Lower leg skin (tissue), 4 donors: Measurements from ENCODE around the gene BAIAP2L2. TPM values are rescaled to one million over a fixed set of nuclear protein-coding genes. Genes with fewer than 3 reads are reported as not detected.

ENCODE experiments used
- DNase-seq, 2 donors: peaks; one replicate each; pipeline ENCODE4 v3.0.0-alpha.2; 2019; ENCODE audit warnings: low spot score in 2 of 2
- H3K4me3 ChIP-seq: fragments of 200-600 bp; sonication (generic); 2 replicates; pipeline ENCODE4 v1.5.1; 2017; ENCODE audit warnings: mild to moderate bottlenecking, low read depth; ENCODE audit not compliant: poor library complexity, severe bottlenecking
- POLR2A ChIP-seq, 2 donors: fragments of 450-650 bp; IDR thresholded peaks; one replicate each; pipeline ENCODE4 v1.6.1; 2016 to 2017; ENCODE audit warnings: antibody characterized with exemption in 2 of 2, mild to moderate bottlenecking in 1 of 2, moderate library complexity in 1 of 2
- WGBS, 2 donors: methylation state at CpG; one replicate each; pipeline ENCODE4 v1.1.5; 2018; 5-methylcytosine and 5-hydroxymethylcytosine counted together
- intact Hi-C: fragments of 100-400 bp; cut with DNase I; formaldehyde crosslinking; loops from one replicate; pipeline ENCODE4 v1.15.0; 2023; ENCODE audit warnings: low total_unique reads
- total RNA-seq, 4 donors: library from RNA; depleted of rRNA; stranded (reverse); fragments of >200 nt; gene quantifications; one replicate each; pipeline ENCODE4 v1.1.0, GENCODE V29; 2016
- TF ChIP-seq, protein P1 (sequence below), 3 donors: fragments of 450-650 bp; IDR thresholded peaks; one replicate each; pipeline ENCODE4 v1.5.1; 2016; ENCODE audit warnings: antibody characterized with exemption in 3 of 3, mild to moderate bottlenecking in 3 of 3, moderate library complexity in 2 of 3

The BAIAP2L2 gene
- total RNA-seq, 4 donors from 2014 or later, result 1.3 to 2.3 (median 2.1) TPM

DNA sequence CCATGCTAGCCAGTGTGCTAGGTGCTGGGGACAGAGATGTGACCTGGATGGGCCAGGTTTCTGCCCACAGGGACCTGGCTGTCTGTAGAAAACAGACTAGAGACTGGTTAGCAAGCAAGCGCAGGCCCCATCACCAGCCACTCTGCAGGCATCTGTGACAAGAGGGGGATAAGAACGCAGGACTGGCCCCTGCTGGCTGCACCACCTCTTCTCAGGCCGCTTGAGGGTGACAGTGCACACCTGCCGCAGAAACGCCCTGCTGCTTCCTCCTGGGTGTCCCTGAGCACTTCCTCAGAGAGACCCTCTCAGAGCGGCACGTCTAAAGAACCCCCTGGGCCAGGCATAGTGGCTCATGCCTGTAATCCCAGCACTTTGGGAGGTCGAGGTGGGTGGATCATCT is 59.2 kb downstream of the BAIAP2L2 start:
- no peak for DNase-seq
- intact Hi-C loops, result loop anchor here (10.0 kb wide), 1 partner anchor 304 kb away; no protein-coding TSS in a partner anchor
- H3K4me3 ChIP-seq, result no peak overlapping the region
- 74 to 81% methylated on average over 4 to 8 of the region's 8 CpGs for WGBS, 2 donors
- no peak for TF ChIP-seq POLR2A (IDR thresholded peaks at IDR 0.05)
- TF ChIP-seq, protein P1, sequence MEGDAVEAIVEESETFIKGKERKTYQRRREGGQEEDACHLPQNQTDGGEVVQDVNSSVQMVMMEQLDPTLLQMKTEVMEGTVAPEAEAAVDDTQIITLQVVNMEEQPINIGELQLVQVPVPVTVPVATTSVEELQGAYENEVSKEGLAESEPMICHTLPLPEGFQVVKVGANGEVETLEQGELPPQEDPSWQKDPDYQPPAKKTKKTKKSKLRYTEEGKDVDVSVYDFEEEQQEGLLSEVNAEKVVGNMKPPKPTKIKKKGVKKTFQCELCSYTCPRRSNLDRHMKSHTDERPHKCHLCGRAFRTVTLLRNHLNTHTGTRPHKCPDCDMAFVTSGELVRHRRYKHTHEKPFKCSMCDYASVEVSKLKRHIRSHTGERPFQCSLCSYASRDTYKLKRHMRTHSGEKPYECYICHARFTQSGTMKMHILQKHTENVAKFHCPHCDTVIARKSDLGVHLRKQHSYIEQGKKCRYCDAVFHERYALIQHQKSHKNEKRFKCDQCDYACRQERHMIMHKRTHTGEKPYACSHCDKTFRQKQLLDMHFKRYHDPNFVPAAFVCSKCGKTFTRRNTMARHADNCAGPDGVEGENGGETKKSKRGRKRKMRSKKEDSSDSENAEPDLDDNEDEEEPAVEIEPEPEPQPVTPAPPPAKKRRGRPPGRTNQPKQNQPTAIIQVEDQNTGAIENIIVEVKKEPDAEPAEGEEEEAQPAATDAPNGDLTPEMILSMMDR (IDR thresholded peaks at IDR 0.05), result no peak

DNA sequence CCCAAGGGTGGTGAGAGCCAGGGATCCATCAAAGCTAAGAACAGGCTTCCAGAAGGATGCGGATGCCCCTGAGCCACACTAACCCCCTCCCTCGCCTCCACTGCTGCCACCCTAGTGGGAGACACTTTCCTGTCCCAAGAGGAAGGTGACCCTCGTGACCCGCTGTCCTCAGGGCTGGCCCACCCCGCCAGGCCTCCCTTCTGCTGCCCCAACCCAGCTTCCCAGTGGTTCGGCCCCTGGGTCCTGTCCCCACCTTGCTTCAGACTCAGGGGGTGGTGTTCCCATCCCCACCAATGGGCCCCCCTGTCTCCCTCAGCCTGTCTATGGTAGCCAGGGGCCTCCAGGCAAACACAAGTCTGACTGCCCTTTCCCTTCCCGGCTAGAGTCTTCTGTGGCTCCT is 59.8 kb downstream of the BAIAP2L2 start:
- no peak overlapping the region for H3K4me3 ChIP-seq
- intact Hi-C loops, result loop anchor here (10.0 kb wide), 1 partner anchor 304 kb away; no protein-coding TSS in a partner anchor
- 80 to 86% methylated on average over 6 to 7 of the region's 7 CpGs for WGBS, 2 donors
- TF ChIP-seq, protein P1 (IDR thresholded peaks at IDR 0.05), result no peak
- TF ChIP-seq POLR2A (IDR thresholded peaks at IDR 0.05), result no peak
- no peak for DNase-seq

DNA sequence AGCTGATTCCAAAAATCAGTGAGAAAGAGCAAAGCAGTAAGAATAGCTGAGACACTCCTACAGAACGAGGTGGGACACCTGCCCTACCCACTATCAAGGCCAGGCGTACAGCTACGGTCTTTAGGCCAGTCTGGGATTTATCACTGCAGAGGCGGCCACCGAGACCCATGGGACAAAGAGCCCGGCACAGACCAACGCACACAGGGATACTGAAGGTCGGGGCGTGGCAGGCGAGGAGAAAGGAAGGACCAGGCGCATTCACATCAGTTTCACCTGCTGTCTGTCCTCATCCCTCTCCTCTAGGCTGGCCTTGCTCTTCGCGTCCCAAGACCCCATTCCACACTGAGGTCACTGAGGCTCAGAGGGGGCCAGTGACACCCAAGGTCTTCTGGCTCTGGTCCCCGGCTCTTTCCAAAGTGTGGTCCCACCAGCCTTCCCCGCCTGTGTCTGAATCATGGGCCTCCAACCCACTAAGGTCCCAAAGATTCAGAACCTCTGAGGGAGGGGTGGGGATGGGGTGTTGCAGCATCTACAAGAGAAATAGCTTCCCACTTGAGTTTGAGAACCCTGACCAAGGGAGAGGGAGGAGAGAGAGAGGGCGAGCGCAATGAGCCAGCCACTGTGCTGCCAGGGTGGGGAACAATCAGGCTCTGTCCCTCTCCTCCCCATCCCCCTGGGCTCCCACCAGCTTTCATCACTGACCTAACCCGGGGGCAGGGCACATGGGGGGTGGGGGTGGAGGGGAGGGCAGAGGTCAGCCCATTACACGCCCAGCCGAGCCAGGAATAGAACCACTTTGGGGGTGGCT is 60.5 kb downstream of the BAIAP2L2 start:
- H3K4me3 ChIP-seq, result no peak overlapping the region
- 75 to 77% methylated on average over 20 of the region's 20 CpGs for WGBS, 2 donors
- intact Hi-C loops, result loop anchor here (10.0 kb wide), 1 partner anchor 305 kb away; no protein-coding TSS in a partner anchor
- no peak for DNase-seq
- TF ChIP-seq, protein P1 (IDR thresholded peaks at IDR 0.05), result no peak
- no peak for TF ChIP-seq POLR2A (IDR thresholded peaks at IDR 0.05)

DNA sequence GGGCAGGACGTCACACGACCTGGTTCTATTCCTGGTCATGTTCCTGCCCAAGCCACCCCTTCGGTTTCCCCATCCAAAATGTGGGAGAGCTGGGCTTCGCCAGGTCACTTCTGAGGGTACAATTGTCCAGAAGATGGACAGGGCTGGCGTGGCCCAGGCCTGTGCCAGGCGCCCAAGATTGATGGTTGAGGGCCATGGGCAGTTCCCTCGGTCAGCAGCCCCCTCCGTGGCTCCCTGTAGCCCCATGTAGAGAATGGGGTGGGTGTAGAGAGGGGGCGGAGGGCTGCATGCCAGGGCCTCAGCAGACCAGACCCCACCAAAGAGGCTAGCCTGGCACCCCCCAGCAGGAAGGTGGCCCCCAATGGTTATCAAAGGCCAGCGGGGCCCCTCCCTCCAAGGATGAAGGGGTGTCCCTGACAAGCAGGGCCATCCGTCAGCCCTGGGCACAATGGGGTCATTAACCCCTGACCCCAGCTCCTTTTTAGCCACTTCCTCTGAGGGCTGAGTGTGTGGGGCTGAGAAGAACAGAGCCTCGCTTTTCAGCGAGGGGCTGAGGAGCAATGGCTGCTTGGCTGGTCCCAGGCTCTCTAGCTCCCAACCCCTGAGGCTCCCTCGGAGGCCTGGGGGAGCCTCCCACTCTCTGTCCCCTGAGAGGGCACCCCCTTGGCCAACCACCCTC is 64.3 kb downstream of the BAIAP2L2 start:
- intact Hi-C loops, result no loop called here
- WGBS, 2 donors, result 72 to 82% methylated on average over 12 to 14 of the region's 14 CpGs

DNA sequence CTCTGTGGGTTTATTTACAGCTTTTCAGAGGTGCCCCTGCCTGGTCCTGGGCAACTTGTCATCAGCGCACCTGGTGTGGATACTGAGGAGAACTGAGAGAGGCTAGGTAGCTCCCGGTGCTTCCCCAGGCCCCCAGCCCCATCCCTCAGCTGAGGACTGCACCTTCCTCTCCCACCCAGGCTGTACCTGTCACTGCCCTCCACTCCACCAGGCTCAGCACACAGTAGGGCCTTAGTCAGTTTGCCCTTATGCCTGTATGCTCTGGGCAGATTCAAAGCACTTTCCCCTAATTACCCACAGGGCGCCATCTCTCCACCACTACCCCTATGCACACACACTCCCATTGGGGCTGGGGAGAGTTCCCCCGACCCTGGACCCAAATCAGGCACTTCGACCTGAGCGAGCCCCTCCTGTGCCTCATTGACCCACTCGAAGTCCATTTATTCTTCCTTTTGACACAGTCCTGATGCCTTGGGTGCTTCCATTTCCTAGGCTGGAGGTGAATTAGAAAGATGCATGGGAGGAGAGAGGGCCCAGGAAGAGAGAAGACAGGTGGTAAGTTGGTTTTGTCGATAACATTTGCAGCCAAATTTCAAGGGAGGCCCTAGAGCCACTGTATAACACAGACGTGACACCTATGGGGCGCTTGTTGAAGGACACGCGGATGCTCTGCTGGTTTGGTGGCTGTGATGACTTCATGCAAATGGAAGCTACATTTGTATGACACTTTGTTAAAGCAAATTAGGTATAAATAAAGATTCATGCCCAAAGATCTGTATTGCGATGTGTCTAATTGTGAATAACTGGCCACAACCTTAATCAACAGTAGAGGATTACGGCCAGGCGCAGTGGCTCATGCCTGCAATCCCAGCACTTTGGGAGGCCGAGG is 67.1 kb downstream of the BAIAP2L2 start:
- intact Hi-C loops, result no loop called here
- DNase-seq, result no peak
- WGBS, 2 donors, result 90 to 92% methylated on average over 16 of the region's 16 CpGs
- no peak for TF ChIP-seq POLR2A (IDR thresholded peaks at IDR 0.05)
- TF ChIP-seq, protein P1 (IDR thresholded peaks at IDR 0.05), result no peak
- H3K4me3 ChIP-seq, result no peak overlapping the region

More for the DNA sequence above, 64.3 kb downstream of the BAIAP2L2 start:
- H3K4me3 ChIP-seq, result no peak overlapping the region
- no peak for TF ChIP-seq POLR2A (IDR thresholded peaks at IDR 0.05)
- TF ChIP-seq, protein P1 (IDR thresholded peaks at IDR 0.05), result no peak
- DNase-seq, result no peak
